Activated B cell treated with CpG ODN at 0.5 μM for 24 hours (primary cell): ENCODE data around the gene PHIP. TPM values are rescaled to one million over a fixed set of nuclear protein-coding genes. Genes with fewer than 3 reads are reported as not detected.
"Not testable (repeated sequence)": the region's sequence is repeated elsewhere in the genome, so short reads cannot be mapped to it uniquely, and the experiment has no call there.

Experiments used
- ATAC-seq: fragments of 200-7000 bp; cut with Tn5 transposase; one replicate; pipeline ENCODE4 v1.10.0; 2021; ENCODE audit warnings: low read depth, mild to moderate bottlenecking, moderate library complexity
- CTCF ChIA-PET: fragments of 350-600 bp; sonication (Branson Sonifier 250); formaldehyde crosslinking; loops from one replicate; lab custom pipeline; 2021; ENCODE audit warnings: antibody characterized with exemption; lab: Charles Lee
- POLR2A ChIA-PET: fragments of 350-600 bp; sonication (Branson Sonifier 250); formaldehyde crosslinking; loops from one replicate; lab custom pipeline; 2021; ENCODE audit warnings: antibody characterized with exemption; lab: Charles Lee
- DNase-seq: peaks from one replicate; pipeline ENCODE4 v3.0.0; 2022
- H3K27ac Mint-ChIP-seq: one replicate; pipeline ENCODE4 v1.8.0; 2020; ENCODE audit warnings: mixed read lengths
- H3K27me3 Mint-ChIP-seq: one replicate; pipeline ENCODE4 v1.8.0; 2021; ENCODE audit warnings: mixed read lengths
- H3K36me3 Mint-ChIP-seq: one replicate; pipeline ENCODE4 v1.8.0; 2021; ENCODE audit warnings: low read depth, mixed read lengths
- H3K4me1 Mint-ChIP-seq: one replicate; pipeline ENCODE4 v1.8.0; 2021; ENCODE audit warnings: mixed read lengths
- H3K4me3 Mint-ChIP-seq: one replicate; pipeline ENCODE4 v1.8.0; 2020; ENCODE audit warnings: mild to moderate bottlenecking, mixed read lengths
- H3K9me3 Mint-ChIP-seq: one replicate; pipeline ENCODE4 v1.8.0; 2020; ENCODE audit warnings: mixed read lengths
- CTCF ChIP-seq: fragments of 200-600 bp; IDR thresholded peaks from one replicate; pipeline ENCODE4 v1.8.0; 2022; ENCODE audit warnings: antibody characterized with exemption, mild to moderate bottlenecking
- intact Hi-C: fragments of 100-400 bp; cut with micrococcal nuclease; formaldehyde crosslinking; loops from one replicate; pipeline ENCODE4 v1.15.1; 2024
- total RNA-seq: library from RNA; stranded (reverse); gene quantifications from 2 replicates; pipeline ENCODE4 v1.2.3, GENCODE V29; 2022

Gene PHIP
- total RNA-seq, 1 donor from 2014 or later, result 32.3 TPM

GRCh38 chr6:78942446-78942845 is 135.6 kb downstream of the PHIP start:
- H3K27me3 Mint-ChIP-seq, result no peaks in the 10 kb centered on the region
- H3K4me3 Mint-ChIP-seq, result no peak overlapping the region
- ATAC-seq, result no peak
- ChIA-PET POLR2A (no interaction called here), CTCF (no interaction called here)
- DNase-seq, result no peak
- H3K4me1 Mint-ChIP-seq, result no peaks in the 10 kb centered on the region
- no peak for TF ChIP-seq CTCF
- intact Hi-C loops, result no loop called here
- no peak overlapping the region for H3K27ac Mint-ChIP-seq
- no peaks in the 10 kb centered on the region for H3K9me3 Mint-ChIP-seq
- H3K36me3 Mint-ChIP-seq, result peaks cover 69% of the 10 kb centered on the region

- ATAC-seq, result no peak
- peaks cover 5% of the 10 kb centered on the region for H3K9me3 Mint-ChIP-seq
- no peak for DNase-seq
- no peak overlapping the region for H3K4me3 Mint-ChIP-seq
- POLR2A ChIA-PET, result no interaction called here
- H3K36me3 Mint-ChIP-seq, result peaks cover 27% of the 10 kb centered on the region
- no peaks in the 10 kb centered on the region for H3K4me1 Mint-ChIP-seq
- CTCF ChIA-PET, result no interaction called here
- no peak overlapping the region for H3K27ac Mint-ChIP-seq
- no peaks in the 10 kb centered on the region for H3K27me3 Mint-ChIP-seq
- no peak for TF ChIP-seq CTCF
- intact Hi-C loops, result no loop called here
These were observed 141.5 kb downstream of the PHIP start for GRCh38 chr6:78936515-78936914.

GRCh38 chr6:78935553-78935952 is 142.5 kb downstream of the PHIP start:
- POLR2A ChIA-PET, result no interaction called here
- ATAC-seq, result no peak
- H3K4me3 Mint-ChIP-seq, result no peak overlapping the region
- peaks cover 5% of the 10 kb centered on the region for H3K9me3 Mint-ChIP-seq
- H3K27me3 Mint-ChIP-seq, result no peaks in the 10 kb centered on the region
- H3K27ac Mint-ChIP-seq, result no peak overlapping the region
- intact Hi-C loops, result no loop called here
- CTCF ChIA-PET, result no interaction called here
- H3K4me1 Mint-ChIP-seq, result no peaks in the 10 kb centered on the region
- TF ChIP-seq CTCF, result no peak
- H3K36me3 Mint-ChIP-seq, result peaks cover 18% of the 10 kb centered on the region
- no peak for DNase-seq

GRCh38 chr6:78925317-78925716 is 152.7 kb downstream of the PHIP start:
- no peaks in the 10 kb centered on the region for H3K36me3 Mint-ChIP-seq
- ATAC-seq (no peak), DNase-seq (no peak)
- TF ChIP-seq CTCF, result no peak
- H3K9me3 Mint-ChIP-seq, result peaks cover 45% of the 10 kb centered on the region
- no peaks in the 10 kb centered on the region for H3K4me1 Mint-ChIP-seq
- ChIA-PET CTCF (no interaction called here), POLR2A (no interaction called here)
- no peak overlapping the region for H3K4me3 Mint-ChIP-seq
- intact Hi-C loops, result no loop called here
- H3K27me3 Mint-ChIP-seq, result no peaks in the 10 kb centered on the region
- no peak overlapping the region for H3K27ac Mint-ChIP-seq

GRCh38 chr6:78921168-78921567 is 156.9 kb downstream of the PHIP start:
- H3K9me3 Mint-ChIP-seq, result peaks cover 53% of the 10 kb centered on the region
- H3K27ac Mint-ChIP-seq, intact Hi-C loops, CTCF ChIA-PET, H3K4me3 Mint-ChIP-seq, H3K36me3 Mint-ChIP-seq, H3K4me1 Mint-ChIP-seq, POLR2A ChIA-PET, DNase-seq, H3K27me3 Mint-ChIP-seq, ATAC-seq: not testable (repeated sequence)

- no peak for TF ChIP-seq CTCF
- Mint-ChIP-seq H3K36me3 (peaks cover 5% of the 10 kb centered on the region), H3K9me3 (peaks cover 34% of the 10 kb centered on the region), H3K27me3 (no peaks in the 10 kb centered on the region), H3K4me3 (no peak overlapping the region), H3K4me1 (no peaks in the 10 kb centered on the region), H3K27ac (no peak overlapping the region)
- CTCF ChIA-PET, result no interaction called here
- intact Hi-C loops, result no loop called here
- POLR2A ChIA-PET, result no interaction called here
- no peak for DNase-seq
- ATAC-seq, result no peak
These were observed 160.3 kb downstream of the PHIP start for GRCh38 chr6:78917788-78918187.
